ENCODE results near the gene KREMEN1. TPM values are rescaled to one million over a fixed set of nuclear protein-coding genes. Genes with fewer than 3 reads are reported as not detected.

Gene KREMEN1
- total and polyA plus RNA-seq, 2 experiments from 2014 or later: 1.8 to 3.8 TPM

- TF ChIP-seq CTCF (conservative IDR thresholded peaks at IDR 0.05; ENCODE audit: low read depth in 2 of 2): no peak
- no peak for TF ChIP-seq ZNF331 (CRISPR knock-in tag; IDR thresholded peaks at IDR 0.05; ENCODE audit: low read depth)
Measured at GRCh38 chr22:29088809-29089208, 16.0 kb downstream of the KREMEN1 start (continued).

GRCh38 chr22:29089507-29089906 lies 16.7 kb downstream of the KREMEN1 start:
- Mint-ChIP-seq H3K9me3 (no peaks in the 10 kb centered on the region), H3K36me3 (ENCODE audit: low read depth) (no peaks in the 10 kb centered on the region), H3K27ac (no peak overlapping the region), H3K4me3 (no peak overlapping the region), H3K4me1 (peaks cover 4% of the 10 kb centered on the region; the same call in 2 of the 3 replicates), H3K27me3 (ENCODE audit: insufficient read depth, low read depth, poor library complexity) (peaks cover 2% of the 10 kb centered on the region)
- H3K9me2 ChIP-seq (ENCODE audit: insufficient read depth): no peaks in the 10 kb centered on the region
- H3K27me3 ChIP-seq (ENCODE audit: insufficient read depth): no peaks in the 10 kb centered on the region
- H2AFZ ChIP-seq: no peak overlapping the region
- no peaks in the 10 kb centered on the region for H3K36me3 ChIP-seq (ENCODE audit: insufficient read depth)
- H3K4me1 ChIP-seq (ENCODE audit: insufficient read depth): peaks cover 4% of the 10 kb centered on the region; the same call in 1 of the 2 replicates
- H3K4me3 ChIP-seq: no peak overlapping the region
- no peak for DNase-seq (ENCODE audit: low spot score)
- H3F3A ChIP-seq (replicated peaks; ENCODE audit: low read depth): no peaks in the 10 kb centered on the region
- 0 out of 2 replicates have a peak, but pooled peaks cover 5% of the 10 kb centered on the region for H4K20me1 ChIP-seq (replicated peaks; ENCODE audit: insufficient read depth)
- H3K79me2 ChIP-seq (replicated peaks; ENCODE audit: insufficient read depth): no peaks in the 10 kb centered on the region
- ATAC-seq: no peak
- no peak overlapping the region for H3K4me2 ChIP-seq
- H3K27ac ChIP-seq (ENCODE audit: low read depth): no peak overlapping the region
- TF ChIP-seq ETS1 (IDR thresholded peaks at IDR 0.05) (no peak), CTCF (conservative IDR thresholded peaks at IDR 0.05; ENCODE audit: low read depth in 2 of 2) (no peak), NANOG (IDR thresholded peaks at IDR 0.05; ENCODE audit: borderline replicate concordance) (no peak), ZNF331 (CRISPR knock-in tag; IDR thresholded peaks at IDR 0.05; ENCODE audit: low read depth) (no peak), ZNF114 (CRISPR knock-in tag; IDR thresholded peaks at IDR 0.05) (no peak), CREB1 (CRISPR knock-in tag; IDR thresholded peaks at IDR 0.05; ENCODE audit: low read depth) (no peak), STAT1 (IDR thresholded peaks at IDR 0.05; ENCODE audit: unreplicated experiment) (no peak), ZNF462 (CRISPR knock-in tag; IDR thresholded peaks at IDR 0.05) (no peak), REST (IDR thresholded peaks at IDR 0.05; ENCODE audit: unreplicated experiment) (no peak), EZH2phosphoT487 (IDR thresholded peaks at IDR 0.05; ENCODE audit: unreplicated experiment) (no peak)
